Pons (tissue), 1 donor: Measurements from ENCODE around the gene GADD45GIP1.
"Not testable (repeated sequence)": the region's sequence is repeated elsewhere in the genome, so short reads cannot be mapped to it uniquely, and the experiment has no call there.

Source experiments
- DNase-seq: peaks from one replicate; pipeline ENCODE4 v3.0.0-alpha.2; 2016; ENCODE audit warnings: low spot score

The GADD45GIP1 gene

GRCh38 chr19:12957389-12957952, 448 bp upstream of the GADD45GIP1 start:
- not testable (repeated sequence) for DNase-seq

DNA sequence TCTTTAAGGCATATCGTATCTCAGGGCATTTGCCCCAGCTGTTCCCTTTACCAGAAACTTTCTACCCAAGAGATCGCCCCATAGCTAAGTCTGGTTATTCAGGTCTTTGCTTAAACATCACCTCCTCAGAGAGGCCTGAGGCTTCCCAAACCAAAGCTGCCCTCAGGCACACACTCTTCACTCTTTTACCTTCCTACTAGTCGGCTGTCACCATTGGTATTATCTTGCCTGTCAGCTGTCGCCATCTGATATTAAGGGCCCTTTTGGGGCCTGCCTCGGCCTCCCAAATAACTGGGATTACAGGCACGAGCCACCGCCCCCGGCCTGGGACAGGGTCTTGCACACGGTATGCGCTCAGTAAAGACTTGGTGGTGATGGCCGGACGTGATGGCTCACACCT, 1.0 kb downstream of the GADD45GIP1 start:
- no peak for DNase-seq

GRCh38 chr19:12955575-12955974, 1.4 kb downstream of the GADD45GIP1 start:
- DNase-seq, result not testable (repeated sequence)

DNA sequence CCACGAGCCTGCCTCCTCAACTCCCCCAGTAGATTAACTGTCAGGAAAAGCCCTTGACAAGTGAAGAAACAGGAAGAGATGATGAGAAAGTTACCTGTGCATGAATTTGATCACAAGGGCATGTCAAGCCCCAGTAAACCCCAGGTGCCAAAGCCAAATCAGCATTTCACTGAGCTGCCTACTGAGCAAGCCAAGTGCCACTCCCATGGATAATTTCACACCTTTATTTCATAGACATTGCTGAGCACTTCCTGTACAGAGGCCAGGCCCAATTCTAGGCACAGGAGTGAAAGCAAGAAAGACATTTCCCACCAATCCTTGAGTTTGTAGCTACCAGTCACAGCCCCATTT, 2.4 kb downstream of the GADD45GIP1 start:
- no peak for DNase-seq

DNA sequence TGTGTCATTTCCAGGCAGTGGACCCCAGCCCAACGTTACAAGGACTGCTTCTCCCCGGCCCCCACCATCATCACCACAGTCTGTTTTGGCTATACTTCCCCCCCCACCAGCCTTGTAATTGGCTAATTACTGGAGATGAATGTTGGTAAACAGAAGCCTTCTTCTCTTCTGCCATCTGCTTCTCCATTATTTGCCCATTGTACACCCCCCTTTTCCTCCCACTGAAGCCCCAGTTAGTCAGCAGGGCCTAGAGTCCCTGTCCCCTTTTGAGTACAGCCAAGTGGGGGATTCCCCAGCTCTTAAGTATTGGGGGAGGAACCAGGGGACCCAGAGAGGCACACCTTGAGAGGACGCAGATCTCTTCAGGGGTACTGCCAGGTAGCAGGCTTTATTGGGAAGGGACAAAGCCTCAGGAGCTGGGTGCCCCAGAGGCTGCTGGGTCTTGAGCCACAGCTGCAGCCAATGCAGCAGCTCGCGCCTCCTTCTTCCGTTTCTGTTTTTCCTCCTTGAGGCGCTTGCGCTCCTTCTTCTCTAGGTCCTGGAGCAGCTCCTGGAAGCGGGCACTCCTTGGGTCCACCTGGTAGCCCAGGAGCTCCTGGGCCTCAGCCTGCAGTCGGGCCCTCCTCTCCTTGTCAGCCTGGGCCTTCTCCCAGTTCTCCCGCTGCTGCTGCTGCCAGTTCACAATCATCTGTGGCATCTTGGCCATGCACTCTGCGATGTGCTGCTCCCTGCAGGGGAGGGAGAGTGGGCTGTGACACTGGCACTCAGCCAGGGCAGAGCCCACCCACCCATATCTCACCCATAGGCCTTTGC, 3.0 kb downstream of the GADD45GIP1 start:
- DNase-seq, result no peak

DNA sequence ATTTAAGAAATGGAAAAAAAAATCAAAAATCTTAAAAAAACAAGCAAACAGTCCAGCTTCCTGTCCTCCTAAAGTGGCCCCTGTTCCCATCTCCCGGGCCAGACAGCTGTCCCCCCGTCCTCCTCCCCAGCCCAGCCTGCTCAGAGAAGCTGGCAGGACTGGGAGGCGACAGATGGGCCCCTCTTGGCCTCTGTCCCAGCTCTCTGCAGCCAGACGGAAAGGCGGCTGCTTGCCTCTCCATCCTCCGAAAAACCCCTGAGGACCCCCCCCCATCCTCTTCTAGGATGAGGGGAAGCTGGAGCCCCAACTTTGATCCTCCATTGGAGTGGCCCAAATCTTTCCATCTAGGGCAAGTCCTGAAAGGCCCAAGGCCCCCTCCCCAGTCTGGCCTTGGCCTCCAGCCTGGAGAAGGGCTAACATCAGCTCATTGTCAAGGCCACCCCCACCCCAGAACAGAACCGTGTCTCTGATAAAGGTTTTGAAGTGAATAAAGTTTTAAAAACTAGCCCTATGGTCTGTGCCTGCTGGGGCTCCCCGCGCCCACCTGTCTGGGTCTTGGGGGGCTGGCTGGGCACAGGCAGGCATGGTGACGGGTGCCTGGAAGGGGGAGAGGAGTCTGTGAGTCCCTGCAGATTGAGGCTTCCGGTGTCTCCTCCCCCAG, 3.8 kb downstream of the GADD45GIP1 start:
- DNase-seq, result no peak

GRCh38 chr19:12952488-12953137, 4.4 kb downstream of the GADD45GIP1 start:
- DNase-seq, result no peak

DNA sequence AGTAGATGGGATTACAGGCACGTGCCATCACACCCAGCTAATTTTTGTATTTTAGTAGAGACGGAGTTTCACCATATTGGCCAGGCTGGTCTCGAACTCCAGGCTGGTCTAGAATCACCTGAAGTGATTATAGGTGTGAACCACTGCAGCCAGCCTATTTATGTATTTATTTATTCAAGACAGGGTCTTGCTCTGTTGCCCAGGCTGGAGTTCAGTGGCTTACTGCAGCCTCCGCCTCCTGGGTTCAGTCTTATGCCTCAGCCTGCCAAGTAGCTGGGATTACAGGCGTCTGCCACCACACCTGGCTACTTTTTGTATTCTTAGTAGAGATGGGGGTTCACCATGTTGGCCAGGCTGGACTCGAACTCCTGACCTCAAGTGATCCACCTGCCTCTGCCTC, 5.0 kb downstream of the GADD45GIP1 start:
- not testable (repeated sequence) for DNase-seq

GRCh38 chr19:12949363-12950283, 7.4 kb downstream of the GADD45GIP1 start:
- DNase-seq, result no peak

DNA sequence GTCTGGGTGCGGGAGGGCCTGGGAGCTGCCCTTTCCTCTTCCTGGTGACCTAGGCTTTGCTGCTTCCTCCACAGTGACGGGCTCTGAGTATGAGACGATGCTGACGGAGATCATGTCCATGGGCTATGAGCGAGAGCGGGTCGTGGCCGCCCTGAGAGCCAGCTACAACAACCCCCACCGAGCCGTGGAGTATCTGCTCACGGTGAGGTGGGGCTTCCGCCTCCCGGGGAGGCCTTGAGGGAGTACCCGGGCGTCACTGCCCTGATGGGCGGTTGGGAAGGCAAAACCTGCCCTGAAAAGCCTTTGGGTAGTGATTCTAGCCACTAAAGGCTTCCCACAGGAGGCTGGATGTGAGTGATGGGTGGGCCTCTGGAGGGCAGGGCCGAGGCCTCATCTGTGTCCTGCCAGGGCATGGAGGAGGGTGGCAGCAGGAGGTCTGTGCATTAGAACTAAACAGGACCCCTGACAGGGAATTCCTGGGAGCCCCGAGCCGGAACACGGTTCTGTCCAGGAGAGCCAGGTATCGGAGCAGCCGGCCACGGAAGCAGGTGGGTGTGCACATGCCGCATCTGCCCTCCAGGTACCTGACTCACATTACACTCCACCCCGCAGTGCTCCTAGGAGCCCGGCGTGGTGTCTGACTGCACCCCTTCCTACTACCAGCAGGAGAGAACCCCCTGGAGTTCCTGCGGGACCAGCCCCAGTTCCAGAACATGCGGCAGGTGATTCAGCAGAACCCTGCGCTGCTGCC, 8.2 kb downstream of the GADD45GIP1 start:
- no peak for DNase-seq

DNA sequence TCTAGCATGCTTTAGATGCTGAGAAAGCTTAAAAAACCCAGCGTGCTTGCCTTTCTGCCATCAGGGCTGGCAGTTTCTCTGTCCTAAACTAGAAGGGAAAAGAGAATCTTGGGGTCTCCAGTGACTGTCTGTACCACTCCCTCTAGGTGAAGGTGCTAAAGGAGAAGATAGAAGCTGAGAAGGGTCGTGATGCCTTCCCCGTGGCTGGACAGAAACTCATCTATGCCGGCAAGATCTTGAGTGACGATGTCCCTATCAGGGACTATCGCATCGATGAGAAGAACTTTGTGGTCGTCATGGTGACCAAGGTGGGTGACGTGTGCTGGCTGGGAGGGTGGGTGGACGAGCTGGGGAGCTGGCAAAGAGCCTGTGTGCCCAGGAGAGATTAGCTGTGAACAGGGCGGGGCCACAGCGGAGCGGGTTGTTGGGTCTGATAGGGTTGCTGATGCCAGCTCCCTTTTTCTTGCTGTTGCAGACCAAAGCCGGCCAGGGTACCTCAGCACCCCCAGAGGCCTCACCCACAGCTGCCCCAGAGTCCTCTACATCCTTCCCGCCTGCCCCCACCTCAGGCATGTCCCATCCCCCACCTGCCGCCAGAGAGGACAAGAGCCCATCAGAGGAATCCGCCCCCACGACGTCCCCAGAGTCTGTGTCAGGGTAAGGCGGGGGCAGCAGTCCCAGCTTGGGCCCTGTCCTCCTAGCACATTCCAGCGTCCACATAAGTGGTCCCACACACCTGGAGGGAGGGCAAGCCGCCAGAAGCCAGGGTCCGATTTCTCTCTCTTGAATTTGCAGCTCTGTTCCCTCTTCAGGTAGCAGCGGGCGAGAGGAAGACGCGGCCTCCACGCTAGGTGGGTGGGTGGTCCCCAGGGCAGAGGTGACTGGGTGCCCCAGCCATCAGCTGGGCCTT, 9.1 kb downstream of the GADD45GIP1 start:
- DNase-seq, result no peak

- DNase-seq, result no peak
Measured at GRCh38 chr19:12946731-12947496, 10.1 kb downstream of the GADD45GIP1 start.

DNA sequence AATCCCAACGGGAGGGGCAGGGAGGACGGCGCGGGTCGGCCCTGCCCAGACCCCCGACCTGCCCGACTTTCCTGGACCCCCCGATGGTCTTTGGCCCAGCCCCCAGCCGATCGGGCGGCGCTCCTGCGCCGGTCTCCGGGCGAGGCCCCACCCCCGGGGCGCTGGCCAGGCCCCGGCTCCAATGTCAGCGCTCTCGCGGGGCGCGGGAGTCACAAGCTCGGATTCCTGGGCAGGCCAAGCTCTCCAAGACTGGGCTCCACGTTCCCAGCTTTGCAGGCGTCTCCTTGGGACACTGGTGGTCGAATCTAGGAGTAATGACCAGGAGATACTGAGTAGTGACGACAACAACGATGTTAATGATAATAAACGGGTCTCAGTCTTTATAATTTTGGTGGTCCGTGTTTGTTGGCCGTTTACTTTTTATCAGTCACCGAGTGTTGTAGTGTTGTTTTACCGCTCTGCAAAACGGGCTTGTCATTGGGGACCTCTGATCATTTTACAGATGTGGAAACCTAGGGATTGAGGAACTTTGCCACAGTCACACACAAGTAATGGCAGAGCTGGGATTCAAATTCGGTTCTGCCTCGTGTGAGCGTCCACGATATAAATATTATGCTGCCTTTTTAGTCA, 10.8 kb downstream of the GADD45GIP1 start:
- DNase-seq, result no peak

DNA sequence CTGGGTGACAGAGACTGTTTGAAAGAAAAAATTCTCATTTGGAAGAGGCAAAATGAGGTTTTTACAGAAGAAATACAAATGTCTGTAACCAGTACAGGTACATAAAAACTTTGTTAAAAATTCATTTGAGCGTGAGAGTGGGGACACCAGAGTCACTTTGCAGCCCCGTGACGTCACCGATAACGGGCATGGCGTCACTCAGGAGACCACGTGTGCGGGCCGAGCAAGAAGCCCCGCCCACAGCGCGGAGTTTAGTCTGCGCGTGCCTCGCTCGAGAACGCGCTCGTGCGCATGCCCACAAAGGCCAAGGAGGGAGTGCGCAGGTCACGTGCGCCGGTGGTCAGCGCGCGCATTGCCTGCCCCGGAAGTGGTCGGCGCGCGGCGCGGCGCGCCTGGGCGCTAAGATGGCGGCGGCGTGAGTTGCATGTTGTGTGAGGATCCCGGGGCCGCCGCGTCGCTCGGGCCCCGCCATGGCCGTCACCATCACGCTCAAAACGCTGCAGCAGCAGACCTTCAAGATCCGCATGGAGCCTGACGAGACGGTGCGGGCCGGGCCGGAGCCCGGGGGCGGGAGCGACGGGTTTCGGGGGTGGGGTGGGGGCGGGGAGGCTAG, 11.4 kb downstream of the GADD45GIP1 start, which contains the start of gene RAD23A:
TSS of gene RAD23A (plus strand) at position 384 of the 613 bp plus-strand sequence. CDS start at position 471, 87 bp downstream.
- peak; percentile 90 for DNase-seq

GRCh38 chr19:12944104-12944674, 12.8 kb downstream of the GADD45GIP1 start:
- no peak for DNase-seq

- DNase-seq, result no peak
Measured at GRCh38 chr19:12943437-12944044, 13.5 kb downstream of the GADD45GIP1 start.

- DNase-seq, result no peak
Measured at GRCh38 chr19:12940897-12941296, 16.1 kb downstream of the GADD45GIP1 start.
